Measurements from ENCODE around the gene TEKT3.

TEKT3 gene

GRCh38 chr17:15341385-15341849 lies at the start of gene TEKT3:
TEKT3 (minus strand) TSS chr17:15341597; CDS start chr17:15331585, 10,012 bp downstream.
- no peak for DNase-seq (ENCODE audit: low read depth)

GRCh38 chr17:15388356-15389041 lies 47.1 kb upstream of the TEKT3 start:
- DNase-seq (ENCODE audit: low read depth), result no peak

GRCh38 chr17:15386083-15386482 lies 44.7 kb upstream of the TEKT3 start:
- DNase-seq (ENCODE audit: low read depth), result no peak

GRCh38 chr17:15385305-15385704 lies 43.9 kb upstream of the TEKT3 start:
- DNase-seq (ENCODE audit: low read depth), result no peak

GRCh38 chr17:15384142-15384787 lies 42.9 kb upstream of the TEKT3 start:
- no peak for DNase-seq (ENCODE audit: low read depth)

- no peak for DNase-seq (ENCODE audit: low read depth)
These were observed 41.5 kb upstream of the TEKT3 start for GRCh38 chr17:15382914-15383313.

- DNase-seq (ENCODE audit: low read depth), result no peak
These were observed 40.3 kb upstream of the TEKT3 start for GRCh38 chr17:15381707-15382106.

GRCh38 chr17:15380446-15380845 lies 39.0 kb upstream of the TEKT3 start:
- no peak for DNase-seq (ENCODE audit: low read depth)

GRCh38 chr17:15379659-15380058 lies 38.3 kb upstream of the TEKT3 start:
- DNase-seq (ENCODE audit: low read depth), result no peak

- no peak for DNase-seq (ENCODE audit: low read depth)
These were observed 36.8 kb upstream of the TEKT3 start for GRCh38 chr17:15378243-15378642.

- no peak for DNase-seq (ENCODE audit: low read depth)
These were observed 36.2 kb upstream of the TEKT3 start for GRCh38 chr17:15377616-15378015.

- no peak for DNase-seq (ENCODE audit: low read depth)
These were observed 35.8 kb upstream of the TEKT3 start for GRCh38 chr17:15377200-15377599.

- DNase-seq (ENCODE audit: low read depth), result no peak
These were observed 30.2 kb upstream of the TEKT3 start for GRCh38 chr17:15371376-15372130.

GRCh38 chr17:15368600-15368999 lies 27.2 kb upstream of the TEKT3 start:
- DNase-seq (ENCODE audit: low read depth), result no peak

- DNase-seq (ENCODE audit: low read depth), result no peak
These were observed 24.6 kb upstream of the TEKT3 start for GRCh38 chr17:15366026-15366425.

GRCh38 chr17:15364615-15365014 lies 23.2 kb upstream of the TEKT3 start:
- DNase-seq (ENCODE audit: low read depth), result no peak

GRCh38 chr17:15363702-15364101 lies 22.3 kb upstream of the TEKT3 start:
- no peak for DNase-seq (ENCODE audit: low read depth)

- no peak for DNase-seq (ENCODE audit: low read depth)
These were observed 20.2 kb upstream of the TEKT3 start for GRCh38 chr17:15361592-15361991.

- no peak for DNase-seq (ENCODE audit: low read depth)
These were observed 19.8 kb upstream of the TEKT3 start for GRCh38 chr17:15361151-15361550.

- DNase-seq (ENCODE audit: low read depth), result no peak
These were observed 12.9 kb upstream of the TEKT3 start for GRCh38 chr17:15354256-15354655.

- DNase-seq (ENCODE audit: low read depth), result no peak
These were observed 10.5 kb upstream of the TEKT3 start for GRCh38 chr17:15351925-15352324.

GRCh38 chr17:15351478-15351840 lies 10.1 kb upstream of the TEKT3 start:
- no peak for DNase-seq (ENCODE audit: low read depth)
